H9 (cell line): ENCODE measurements around the gene KSR1. TPM values are rescaled to one million over a fixed set of nuclear protein-coding genes. Genes with fewer than 3 reads are reported as not detected.

Experiments
- DNase-seq: peaks from one replicate; pipeline ENCODE4 v3.0.0-alpha.2; 2017
- H2AFZ ChIP-seq: one replicate; pipeline ENCODE4 v1.6.1; 2013; ENCODE audit warnings: mild to moderate bottlenecking, low read length, control low read depth, moderate library complexity
- H2AK5ac ChIP-seq: 2 replicates; pipeline ENCODE4 v1.6.1; 2013; ENCODE audit warnings: low read length, control low read depth, mixed read lengths; ENCODE audit not compliant: insufficient read length
- H2BK120ac ChIP-seq: one replicate; pipeline ENCODE4 v1.6.1; 2013; ENCODE audit warnings: low read depth, mild to moderate bottlenecking, low read length, control low read depth, inconsistent platforms; ENCODE audit not compliant: poor library complexity, severe bottlenecking
- H2BK12ac ChIP-seq: 2 replicates; pipeline ENCODE4 v1.6.1; 2013; ENCODE audit warnings: low read length, control low read depth, mixed read lengths, low read depth; ENCODE audit not compliant: insufficient read length
- H2BK15ac ChIP-seq: 2 replicates; pipeline ENCODE4 v1.6.1; 2013; ENCODE audit warnings: low read depth, low read length, control low read depth
- H2BK20ac ChIP-seq: one replicate; pipeline ENCODE4 v1.6.1; 2013; ENCODE audit warnings: low read depth, mild to moderate bottlenecking, low read length, control low read depth, inconsistent platforms; ENCODE audit not compliant: poor library complexity, severe bottlenecking
- H2BK5ac ChIP-seq: 2 replicates; pipeline ENCODE4 v1.6.1; 2013; ENCODE audit warnings: low read length, control low read depth, mixed read lengths; ENCODE audit not compliant: insufficient read length
- H3K14ac ChIP-seq: 2 replicates; pipeline ENCODE4 v1.6.1; 2013; ENCODE audit warnings: low read length, control low read depth; ENCODE audit not compliant: insufficient read depth
- H3K18ac ChIP-seq: 2 replicates; pipeline ENCODE4 v1.6.1; 2013; ENCODE audit warnings: low read depth, mild to moderate bottlenecking, mixed read lengths, low read length, control low read depth; ENCODE audit not compliant: insufficient read length
- H3K23ac ChIP-seq: 2 replicates; pipeline ENCODE4 v1.6.1; 2013; ENCODE audit warnings: low read length, control low read depth, mixed read lengths, low read depth; ENCODE audit not compliant: insufficient read length
- H3K23me2 ChIP-seq: 2 replicates; pipeline ENCODE4 v1.6.1; 2013; ENCODE audit warnings: low read depth, mild to moderate bottlenecking, mixed read lengths, low read length, control low read depth; ENCODE audit not compliant: insufficient read length, poor library complexity, severe bottlenecking
- H3K27ac ChIP-seq: 2 replicates; pipeline ENCODE4 v1.5.1; 2013; ENCODE audit warnings: low read length, control low read depth, mixed read lengths, low read depth; ENCODE audit not compliant: insufficient read length
- H3K27me3 ChIP-seq: 2 replicates; pipeline ENCODE4 v1.6.1; 2013; ENCODE audit warnings: low read length, control low read depth, inconsistent platforms; ENCODE audit not compliant: insufficient read depth
- H3K4ac ChIP-seq: 2 replicates; pipeline ENCODE4 v1.6.1; 2013; ENCODE audit warnings: low read depth, mild to moderate bottlenecking, control low read depth, inconsistent platforms, low read length, moderate library complexity
- H3K4me1 ChIP-seq: 2 replicates; pipeline ENCODE4 v1.6.1; 2013; ENCODE audit warnings: low read length, control low read depth, inconsistent platforms; ENCODE audit not compliant: insufficient read depth
- H3K4me2 ChIP-seq: 2 replicates; pipeline ENCODE4 v1.6.1; 2013; ENCODE audit warnings: low read length, control low read depth, mixed read lengths; ENCODE audit not compliant: insufficient read length, insufficient read depth
- H3K56ac ChIP-seq: 2 replicates; pipeline ENCODE4 v1.6.1; 2013; ENCODE audit warnings: low read depth, mild to moderate bottlenecking, mixed read lengths, low read length, control low read depth; ENCODE audit not compliant: insufficient read length
- H3K79me1 ChIP-seq: 2 replicates; pipeline ENCODE4 v1.6.1; 2013; ENCODE audit warnings: low read depth, mild to moderate bottlenecking, moderate library complexity, low read length, control low read depth, inconsistent platforms; ENCODE audit not compliant: insufficient read depth, poor library complexity, severe bottlenecking
- H3K79me2 ChIP-seq: 2 replicates; pipeline ENCODE4 v1.6.1; 2013; ENCODE audit warnings: low read length, control low read depth, inconsistent platforms; ENCODE audit not compliant: insufficient read depth
- H3K9ac ChIP-seq: 2 replicates; pipeline ENCODE4 v1.6.1; 2013; ENCODE audit warnings: low read length, control low read depth, mixed read lengths; ENCODE audit not compliant: insufficient read length; ENCODE audit errors: extremely low read depth
- H3K9me3 ChIP-seq: one replicate; pipeline ENCODE4 v1.6.1; 2013; ENCODE audit warnings: low read depth, low read length, inconsistent platforms; ENCODE audit not compliant: control insufficient read depth
- H3T11ph ChIP-seq: one replicate; pipeline ENCODE4 v1.6.1; 2013; ENCODE audit warnings: mild to moderate bottlenecking, low read length, control low read depth, inconsistent platforms
- H4K20me1 ChIP-seq: one replicate; pipeline ENCODE4 v1.6.1; 2013; ENCODE audit not compliant: control insufficient read depth, insufficient read length, insufficient read depth
- H4K5ac ChIP-seq: 2 replicates; pipeline ENCODE4 v1.6.1; 2013; ENCODE audit warnings: low read depth, mild to moderate bottlenecking, mixed read lengths, low read length, control low read depth; ENCODE audit not compliant: insufficient read length
- H4K8ac ChIP-seq: replicated peaks from 2 replicates; pipeline ENCODE4 v1.6.1; 2013; ENCODE audit warnings: low read length, control low read depth, mixed read lengths, low read depth; ENCODE audit not compliant: insufficient read length
- H4K91ac ChIP-seq: 2 replicates; pipeline ENCODE4 v1.6.1; 2013; ENCODE audit warnings: low read depth, mild to moderate bottlenecking, moderate library complexity, mixed read lengths, low read length, control low read depth; ENCODE audit not compliant: insufficient read length
- H3K27ac Mint-ChIP-seq, 3 experiments: 2 replicates in 2 of 3; 3 replicates in 1 of 3; pipeline ENCODE4 v1.8.0; 2020 to 2021; ENCODE audit warnings: mixed read lengths in 3 of 3, mild to moderate bottlenecking in 1 of 3, moderate library complexity in 1 of 3
- H3K27me3 Mint-ChIP-seq: 2 replicates; pipeline ENCODE4 v1.8.0; 2021; ENCODE audit warnings: low read depth, mild to moderate bottlenecking, moderate library complexity, mixed read lengths
- H3K36me3 Mint-ChIP-seq, 3 experiments: 2 replicates in 2 of 3; 3 replicates in 1 of 3; pipeline ENCODE4 v1.8.0; 2020 to 2021; ENCODE audit warnings: low read depth in 3 of 3, mixed read lengths in 3 of 3; ENCODE audit not compliant: insufficient read depth in 1 of 3
- H3K4me1 Mint-ChIP-seq, 2 experiments: 2 replicates each; pipeline ENCODE4 v1.8.0; 2020; ENCODE audit warnings: mixed read lengths in 2 of 2
- H3K4me3 Mint-ChIP-seq, 2 experiments: 2 replicates in 1 of 2; 3 replicates in 1 of 2; pipeline ENCODE4 v1.8.0; 2020 to 2021; ENCODE audit warnings: mild to moderate bottlenecking in 2 of 2, mixed read lengths in 2 of 2, moderate library complexity in 1 of 2
- H3K9me3 Mint-ChIP-seq, 2 experiments: 2 replicates in 1 of 2; 3 replicates in 1 of 2; pipeline ENCODE4 v1.8.0; 2020; ENCODE audit warnings: mild to moderate bottlenecking in 2 of 2, mixed read lengths in 2 of 2, moderate library complexity in 1 of 2
- WGBS: extraction: QIAGEN DNeasy Blood & Tissue Kit; methylation state at CpG from one replicate; pipeline ENCODE4 v1.1.7; 2013; ENCODE audit warnings: missing lambda C conversion rate, low lambda C conversion rate, mixed read lengths; ENCODE audit not compliant: insufficient read length; ENCODE audit errors: extremely low coverage; 5-methylcytosine and 5-hydroxymethylcytosine counted together
- total RNA-seq: library from RNA; stranded (reverse); gene quantifications from 2 replicates; pipeline ENCODE4 v1.2.1, GENCODE V29; 2021
- TF ChIP-seq, protein P1 (sequence below): fragments of 200-600 bp; sonication (generic); conservative IDR thresholded peaks from 3 replicates; pipeline ENCODE4 v1.8.0; 2021; ENCODE audit warnings: antibody characterized with exemption, mild to moderate bottlenecking

KSR1 gene
- total RNA-seq, 1 experiment from 2014 or later = 44.9 TPM

DNA sequence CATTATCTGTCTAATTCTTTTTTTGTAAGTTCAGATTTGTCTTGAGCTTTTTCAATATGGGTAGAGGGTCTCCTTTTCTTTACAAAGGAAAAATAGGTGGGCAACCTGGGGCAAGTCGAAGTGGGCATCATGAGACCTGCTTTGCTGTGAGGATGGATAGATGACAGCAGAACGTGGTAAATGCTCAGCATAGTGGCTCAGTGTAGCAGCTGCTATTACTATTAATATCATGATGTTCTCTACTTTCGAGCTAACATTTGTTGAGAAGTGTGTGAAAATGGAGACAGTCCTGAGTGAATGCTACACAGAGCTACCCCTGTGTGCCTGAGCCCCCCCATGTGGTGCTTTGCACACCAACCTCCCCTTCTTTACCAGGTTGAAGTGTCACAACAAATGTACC, 135.7 kb downstream of the KSR1 start:
- no peak for DNase-seq
- no peak overlapping the region for H2BK5ac ChIP-seq
- H3K23me2 ChIP-seq = no peaks in the 10 kb centered on the region
- H3K79me1 ChIP-seq = no peaks in the 10 kb centered on the region
- H3K56ac ChIP-seq = no peak overlapping the region
- no peak overlapping the region for H4K8ac ChIP-seq
- no peaks in the 10 kb centered on the region for H3K4me1 ChIP-seq
- no peak overlapping the region for H2AK5ac ChIP-seq
- no peak overlapping the region for H3K9ac ChIP-seq
- H3K4ac ChIP-seq = no peak overlapping the region
- no peak overlapping the region for H2BK15ac ChIP-seq
- TF ChIP-seq, protein P1, sequence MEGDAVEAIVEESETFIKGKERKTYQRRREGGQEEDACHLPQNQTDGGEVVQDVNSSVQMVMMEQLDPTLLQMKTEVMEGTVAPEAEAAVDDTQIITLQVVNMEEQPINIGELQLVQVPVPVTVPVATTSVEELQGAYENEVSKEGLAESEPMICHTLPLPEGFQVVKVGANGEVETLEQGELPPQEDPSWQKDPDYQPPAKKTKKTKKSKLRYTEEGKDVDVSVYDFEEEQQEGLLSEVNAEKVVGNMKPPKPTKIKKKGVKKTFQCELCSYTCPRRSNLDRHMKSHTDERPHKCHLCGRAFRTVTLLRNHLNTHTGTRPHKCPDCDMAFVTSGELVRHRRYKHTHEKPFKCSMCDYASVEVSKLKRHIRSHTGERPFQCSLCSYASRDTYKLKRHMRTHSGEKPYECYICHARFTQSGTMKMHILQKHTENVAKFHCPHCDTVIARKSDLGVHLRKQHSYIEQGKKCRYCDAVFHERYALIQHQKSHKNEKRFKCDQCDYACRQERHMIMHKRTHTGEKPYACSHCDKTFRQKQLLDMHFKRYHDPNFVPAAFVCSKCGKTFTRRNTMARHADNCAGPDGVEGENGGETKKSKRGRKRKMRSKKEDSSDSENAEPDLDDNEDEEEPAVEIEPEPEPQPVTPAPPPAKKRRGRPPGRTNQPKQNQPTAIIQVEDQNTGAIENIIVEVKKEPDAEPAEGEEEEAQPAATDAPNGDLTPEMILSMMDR = no peak
- no peak overlapping the region for H2BK20ac ChIP-seq
- no peak overlapping the region; a peak in 1 of 7 replicates for H3K27ac Mint-ChIP-seq
- H4K5ac ChIP-seq = no peak overlapping the region
- no peak overlapping the region for H2BK120ac ChIP-seq
- H3K23ac ChIP-seq = no peak overlapping the region
- no peak overlapping the region for H3K4me2 ChIP-seq
- no peak overlapping the region for H4K91ac ChIP-seq
- no peaks in the 10 kb centered on the region for H3K9me3 Mint-ChIP-seq
- no peak overlapping the region for H3K27ac ChIP-seq
- H3K27me3 ChIP-seq = no peaks in the 10 kb centered on the region
- no peak overlapping the region for H2AFZ ChIP-seq
- no peaks in the 10 kb centered on the region for H4K20me1 ChIP-seq
- H3K4me3 Mint-ChIP-seq = no peak overlapping the region
- no peak overlapping the region for H3K14ac ChIP-seq
- no CpG with 5 or more reads among the region's 3 CpGs for WGBS
- H3K9me3 ChIP-seq = no peaks in the 10 kb centered on the region
- no peaks in the 10 kb centered on the region for H3K79me2 ChIP-seq
- peaks cover 4 to 31% (median 10%) of the 10 kb centered on the region in 3 experiments; a peak in 6 of 7 replicates for H3K36me3 Mint-ChIP-seq
- no peaks in the 10 kb centered on the region for H3K27me3 Mint-ChIP-seq
- no peak overlapping the region for H2BK12ac ChIP-seq
- no peak overlapping the region for H3T11ph ChIP-seq
- peaks cover 12 to 15% of the 10 kb centered on the region in 2 experiments for H3K4me1 Mint-ChIP-seq
- no peak overlapping the region for H3K18ac ChIP-seq
